ENCODE measurements around the gene OPRM1. TPM values are rescaled to one million over a fixed set of nuclear protein-coding genes. Genes with fewer than 3 reads are reported as not detected.

The OPRM1 gene
- total RNA-seq, 1 donor from 2014 or later, result not detected

DNA sequence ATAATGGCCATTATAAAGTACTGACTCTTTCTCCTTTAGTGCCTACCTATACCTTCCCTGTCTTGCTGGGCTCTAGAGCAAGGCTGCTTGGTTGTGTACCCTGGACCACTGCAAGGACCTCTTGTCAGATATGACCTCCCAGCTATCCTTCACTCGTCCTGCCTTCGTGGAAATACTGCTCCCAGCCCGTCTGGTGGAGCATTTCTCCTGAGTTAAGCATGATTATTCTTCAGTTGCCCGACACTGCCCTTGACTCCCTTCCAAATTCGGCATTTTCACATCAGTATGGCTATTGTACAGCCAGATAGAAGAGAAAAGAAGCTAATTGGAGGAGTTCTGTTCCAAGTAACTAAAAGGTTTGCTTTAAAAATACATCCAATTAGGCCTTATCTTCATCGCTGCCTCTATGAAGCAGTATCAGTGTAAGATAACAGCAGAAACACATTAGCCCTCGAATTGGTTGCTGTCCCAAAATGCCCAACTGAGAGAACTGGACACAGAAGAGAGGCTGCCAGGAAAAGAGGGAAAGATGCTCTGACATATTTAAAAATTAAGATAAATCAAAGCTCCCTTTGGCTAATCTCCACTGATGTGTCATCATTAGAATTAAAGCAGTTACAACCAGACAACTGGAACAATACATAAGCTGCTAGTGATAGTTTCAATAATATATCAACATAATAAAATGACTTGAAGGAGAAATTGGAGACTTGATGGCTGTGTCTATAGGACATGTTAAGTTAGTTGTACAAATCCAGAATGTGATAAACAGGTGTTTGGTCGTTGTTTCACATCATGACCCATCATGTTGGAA, 54.4 kb downstream of the OPRM1 start:
- no peak for DNase-seq (ENCODE audit: low spot score, unreplicated experiment)
- H3K9me3 Mint-ChIP-seq (ENCODE audit: low read depth), result no peaks in the 10 kb centered on the region
- TF ChIP-seq, protein P1, sequence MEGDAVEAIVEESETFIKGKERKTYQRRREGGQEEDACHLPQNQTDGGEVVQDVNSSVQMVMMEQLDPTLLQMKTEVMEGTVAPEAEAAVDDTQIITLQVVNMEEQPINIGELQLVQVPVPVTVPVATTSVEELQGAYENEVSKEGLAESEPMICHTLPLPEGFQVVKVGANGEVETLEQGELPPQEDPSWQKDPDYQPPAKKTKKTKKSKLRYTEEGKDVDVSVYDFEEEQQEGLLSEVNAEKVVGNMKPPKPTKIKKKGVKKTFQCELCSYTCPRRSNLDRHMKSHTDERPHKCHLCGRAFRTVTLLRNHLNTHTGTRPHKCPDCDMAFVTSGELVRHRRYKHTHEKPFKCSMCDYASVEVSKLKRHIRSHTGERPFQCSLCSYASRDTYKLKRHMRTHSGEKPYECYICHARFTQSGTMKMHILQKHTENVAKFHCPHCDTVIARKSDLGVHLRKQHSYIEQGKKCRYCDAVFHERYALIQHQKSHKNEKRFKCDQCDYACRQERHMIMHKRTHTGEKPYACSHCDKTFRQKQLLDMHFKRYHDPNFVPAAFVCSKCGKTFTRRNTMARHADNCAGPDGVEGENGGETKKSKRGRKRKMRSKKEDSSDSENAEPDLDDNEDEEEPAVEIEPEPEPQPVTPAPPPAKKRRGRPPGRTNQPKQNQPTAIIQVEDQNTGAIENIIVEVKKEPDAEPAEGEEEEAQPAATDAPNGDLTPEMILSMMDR (IDR thresholded peaks at IDR 0.05; ENCODE audit: unreplicated experiment), result no peak
- H3K27me3 Mint-ChIP-seq, result no peaks in the 10 kb centered on the region
- H3K4me1 Mint-ChIP-seq (ENCODE audit: low read depth), result no peaks in the 10 kb centered on the region
- H3K27ac Mint-ChIP-seq, result no peak overlapping the region
- H3K4me3 Mint-ChIP-seq (ENCODE audit: low read depth), result no peak overlapping the region
- H3K36me3 Mint-ChIP-seq (ENCODE audit: insufficient read depth), result no peaks in the 10 kb centered on the region

DNA sequence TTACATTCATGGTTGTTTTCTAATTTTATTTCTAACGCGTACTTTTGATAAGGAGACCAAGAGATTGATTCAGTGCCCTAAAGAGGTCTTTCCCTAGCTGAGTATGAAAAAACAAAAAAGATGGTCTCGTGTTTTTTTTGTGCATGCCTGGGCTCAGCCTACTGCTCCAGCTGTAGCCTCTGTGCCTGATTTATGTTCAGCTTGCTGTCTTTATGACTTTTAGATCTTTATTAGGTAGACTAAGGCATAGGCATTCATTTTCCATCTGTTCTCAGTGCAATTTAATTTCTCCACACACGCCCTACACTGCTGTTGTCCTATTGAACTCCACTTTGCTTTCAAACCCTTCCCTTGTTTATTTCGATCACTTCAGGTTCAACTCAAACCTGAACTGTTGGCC, 56.5 kb downstream of the OPRM1 start:
- no peak overlapping the region for H3K4me3 Mint-ChIP-seq (ENCODE audit: low read depth)
- no peak for DNase-seq (ENCODE audit: low spot score, unreplicated experiment)
- H3K4me1 Mint-ChIP-seq (ENCODE audit: low read depth), result no peaks in the 10 kb centered on the region
- TF ChIP-seq, protein P1 (IDR thresholded peaks at IDR 0.05; ENCODE audit: unreplicated experiment), result no peak
- H3K27me3 Mint-ChIP-seq, result no peaks in the 10 kb centered on the region
- H3K27ac Mint-ChIP-seq, result no peak overlapping the region
- no peaks in the 10 kb centered on the region for H3K9me3 Mint-ChIP-seq (ENCODE audit: low read depth)
- no peaks in the 10 kb centered on the region for H3K36me3 Mint-ChIP-seq (ENCODE audit: insufficient read depth)

DNA sequence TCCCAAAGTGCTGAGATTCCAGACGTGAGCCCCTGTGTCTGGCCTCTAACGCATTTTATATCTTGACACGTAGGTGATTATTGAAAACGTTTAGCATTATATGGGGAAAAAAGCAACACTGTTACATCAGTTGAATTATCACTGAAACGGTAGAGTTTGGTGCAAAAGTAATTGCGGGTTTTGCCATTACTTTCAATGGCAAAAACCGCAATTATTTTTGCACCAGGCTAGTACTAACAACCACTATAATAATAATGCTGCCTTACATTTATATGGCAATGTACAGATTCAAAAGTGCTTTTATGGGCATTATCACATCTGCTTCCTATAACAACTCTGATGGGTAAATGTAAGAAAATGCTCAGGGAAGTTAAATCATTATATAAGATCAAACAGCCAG, 57.3 kb downstream of the OPRM1 start:
- Mint-ChIP-seq H3K27ac (no peak overlapping the region), H3K4me1 (ENCODE audit: low read depth) (no peaks in the 10 kb centered on the region), H3K27me3 (no peaks in the 10 kb centered on the region), H3K36me3 (ENCODE audit: insufficient read depth) (no peaks in the 10 kb centered on the region), H3K9me3 (ENCODE audit: low read depth) (no peaks in the 10 kb centered on the region), H3K4me3 (ENCODE audit: low read depth) (no peak overlapping the region)
- TF ChIP-seq, protein P1 (IDR thresholded peaks at IDR 0.05; ENCODE audit: unreplicated experiment), result no peak
- no peak for DNase-seq (ENCODE audit: low spot score, unreplicated experiment)

DNA sequence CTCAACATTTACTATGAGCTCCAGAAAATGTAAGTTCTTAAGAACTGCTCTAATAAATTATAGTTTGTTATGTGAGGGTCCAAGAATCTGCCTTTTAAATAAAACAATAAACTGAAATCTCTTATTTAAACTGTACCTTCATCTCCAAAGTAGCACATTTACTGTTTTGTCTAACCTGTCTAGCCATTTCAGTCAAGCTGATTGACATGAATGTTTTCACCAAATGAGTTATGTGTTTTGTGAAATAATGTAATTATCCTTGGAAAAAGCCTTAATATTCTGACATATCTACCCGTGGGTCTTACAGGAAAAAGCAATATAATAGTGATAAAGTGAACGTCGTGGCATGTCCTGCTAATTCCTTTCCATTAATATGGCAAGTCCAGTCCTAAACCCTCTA, 57.8 kb downstream of the OPRM1 start:
- H3K27ac Mint-ChIP-seq, result no peak overlapping the region
- H3K4me3 Mint-ChIP-seq (ENCODE audit: low read depth), result no peak overlapping the region
- H3K36me3 Mint-ChIP-seq (ENCODE audit: insufficient read depth), result no peaks in the 10 kb centered on the region
- no peaks in the 10 kb centered on the region for H3K9me3 Mint-ChIP-seq (ENCODE audit: low read depth)
- no peaks in the 10 kb centered on the region for H3K4me1 Mint-ChIP-seq (ENCODE audit: low read depth)
- DNase-seq (ENCODE audit: low spot score, unreplicated experiment), result no peak
- TF ChIP-seq, protein P1 (IDR thresholded peaks at IDR 0.05; ENCODE audit: unreplicated experiment), result no peak
- no peaks in the 10 kb centered on the region for H3K27me3 Mint-ChIP-seq

DNA sequence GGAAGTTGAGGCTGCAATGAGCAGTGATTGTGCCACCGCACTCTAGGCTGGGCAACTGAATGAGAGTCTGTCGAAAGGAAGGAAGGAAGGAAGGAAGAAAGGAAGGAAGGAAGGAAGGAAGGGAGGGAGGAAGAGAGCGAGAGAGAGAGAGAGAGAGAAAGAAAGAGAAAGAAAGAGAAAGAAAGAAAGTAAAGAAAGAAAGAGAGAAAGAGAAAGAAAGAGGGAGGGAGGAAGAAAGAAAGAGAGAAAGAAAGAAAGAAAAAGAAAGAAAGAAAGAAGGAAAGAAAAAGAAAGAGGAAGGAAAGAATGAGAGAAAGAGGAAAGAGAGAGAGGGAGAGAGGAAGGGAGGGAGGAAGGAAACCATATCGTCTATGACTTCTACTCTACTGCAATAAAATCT, 60.2 kb downstream of the OPRM1 start:
- Mint-ChIP-seq H3K36me3 (ENCODE audit: insufficient read depth) (no peaks in the 10 kb centered on the region), H3K4me1 (ENCODE audit: low read depth) (no peaks in the 10 kb centered on the region), H3K9me3 (ENCODE audit: low read depth) (no peaks in the 10 kb centered on the region), H3K4me3 (ENCODE audit: low read depth) (no peak overlapping the region), H3K27me3 (no peaks in the 10 kb centered on the region), H3K27ac (no peak overlapping the region)
- DNase-seq (ENCODE audit: low spot score, unreplicated experiment), result no peak
- TF ChIP-seq, protein P1 (IDR thresholded peaks at IDR 0.05; ENCODE audit: unreplicated experiment), result no peak
